KMS-11 (cell line): ENCODE data around the gene PPARG.

Source experiments
- H2AFZ ChIP-seq: fragments of 200-600 bp; sonication (generic); 2 replicates; pipeline ENCODE4 v1.6.1; 2016; ENCODE audit warnings: antibody characterized with exemption, mixed run types, low read depth
- H3K27ac ChIP-seq: fragments of 200-600 bp; sonication (generic); 2 replicates; pipeline ENCODE4 v1.6.1; 2016; ENCODE audit warnings: mild to moderate bottlenecking, mixed run types
- H3K27me3 ChIP-seq: fragments of 200-600 bp; sonication (generic); 2 replicates; pipeline ENCODE4 v1.6.1; 2017; ENCODE audit warnings: mild to moderate bottlenecking, low read depth, mixed run types, moderate library complexity; ENCODE audit not compliant: insufficient read depth
- H3K36me3 ChIP-seq: fragments of 200-600 bp; sonication (generic); 2 replicates; pipeline ENCODE4 v1.6.1; 2017; ENCODE audit warnings: mild to moderate bottlenecking, mixed run types; ENCODE audit not compliant: insufficient read depth
- H3K4me1 ChIP-seq: fragments of 200-600 bp; sonication (generic); 2 replicates; pipeline ENCODE4 v1.6.1; 2016; ENCODE audit warnings: mild to moderate bottlenecking, low read depth, mixed run types; ENCODE audit not compliant: poor library complexity, severe bottlenecking
- H3K4me2 ChIP-seq: fragments of 200-600 bp; sonication (generic); 2 replicates; pipeline ENCODE4 v1.7.0; 2016; ENCODE audit warnings: mild to moderate bottlenecking, mixed run types
- H3K4me3 ChIP-seq: fragments of 200-600 bp; sonication (generic); IDR thresholded peaks from 2 replicates; pipeline ENCODE4 v1.6.1; 2017; ENCODE audit warnings: low read depth, low read length, mixed read lengths; ENCODE audit not compliant: insufficient read depth
- H3K79me2 ChIP-seq: fragments of 200-600 bp; sonication (generic); 2 replicates; pipeline ENCODE4 v1.6.1; 2016; ENCODE audit warnings: low read depth, mixed run types; ENCODE audit not compliant: insufficient read depth
- H3K9ac ChIP-seq: fragments of 200-600 bp; sonication (generic); 2 replicates; pipeline ENCODE4 v1.6.1; 2016; ENCODE audit warnings: mild to moderate bottlenecking, mixed run types
- H4K20me1 ChIP-seq: fragments of 200-600 bp; sonication (generic); 2 replicates; pipeline ENCODE4 v1.6.1; 2016; ENCODE audit warnings: mild to moderate bottlenecking, mixed run types; ENCODE audit not compliant: insufficient read depth
- TF ChIP-seq, protein P1 (sequence below): fragments of 200-600 bp; sonication (generic); conservative IDR thresholded peaks from 2 replicates; pipeline ENCODE4 v1.6.1; 2017; ENCODE audit warnings: low read depth, mild to moderate bottlenecking, antibody characterized with exemption, low read length, moderate library complexity, mixed read lengths

PPARG gene

DNA sequence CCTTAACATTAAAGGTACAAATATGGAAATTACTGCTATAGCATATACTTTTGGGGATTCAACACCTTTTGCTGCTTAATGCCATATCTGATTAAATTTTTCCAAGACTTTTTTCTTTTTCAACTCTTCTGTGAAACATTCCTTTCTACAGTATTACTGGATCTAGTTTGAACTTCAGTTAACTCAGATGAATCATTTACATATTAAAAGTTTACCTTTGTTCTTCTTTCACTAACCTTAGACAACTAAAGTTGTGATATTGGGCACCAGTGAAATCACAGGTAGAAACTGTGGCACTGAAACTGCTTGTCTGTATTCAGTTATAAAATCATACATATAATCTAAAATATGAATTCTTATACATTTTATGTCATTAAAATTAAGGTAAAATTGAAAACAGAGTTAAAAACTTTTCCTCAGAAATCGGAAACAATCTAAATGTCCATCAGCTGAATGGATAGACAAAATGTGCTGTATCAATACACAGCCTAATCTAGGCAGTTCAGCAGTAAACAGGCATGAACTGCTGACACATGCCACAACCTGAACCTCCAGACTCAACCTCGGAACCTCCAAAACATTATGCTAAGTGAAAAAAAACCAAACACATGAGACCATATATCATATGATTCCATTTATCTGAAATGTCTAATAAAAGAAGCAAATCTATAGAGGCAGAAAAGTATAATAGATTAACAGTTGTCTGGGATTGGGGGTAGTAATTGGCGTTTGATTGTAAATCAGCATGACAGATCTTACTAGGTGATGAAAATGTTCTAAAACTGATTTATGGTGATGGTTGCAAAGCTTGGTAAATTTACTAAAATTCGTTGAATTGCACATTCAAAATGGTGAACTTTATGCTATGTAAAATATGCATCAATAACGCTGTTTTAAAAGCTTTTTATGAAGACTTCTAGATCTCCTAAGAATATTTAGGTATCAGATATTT is 50.0 kb downstream of the PPARG start:
- Histone ChIP-seq H3K9ac (no peak overlapping the region), H4K20me1 (no peaks in the 10 kb centered on the region), H3K27ac (no peak overlapping the region), H3K27me3 (no peaks in the 10 kb centered on the region), H2AFZ (no peak overlapping the region), H3K4me3 (no peak overlapping the region), H3K79me2 (no peaks in the 10 kb centered on the region), H3K36me3 (no peaks in the 10 kb centered on the region), H3K4me2 (no peak overlapping the region), H3K4me1 (no peaks in the 10 kb centered on the region)
- TF ChIP-seq, protein P1, sequence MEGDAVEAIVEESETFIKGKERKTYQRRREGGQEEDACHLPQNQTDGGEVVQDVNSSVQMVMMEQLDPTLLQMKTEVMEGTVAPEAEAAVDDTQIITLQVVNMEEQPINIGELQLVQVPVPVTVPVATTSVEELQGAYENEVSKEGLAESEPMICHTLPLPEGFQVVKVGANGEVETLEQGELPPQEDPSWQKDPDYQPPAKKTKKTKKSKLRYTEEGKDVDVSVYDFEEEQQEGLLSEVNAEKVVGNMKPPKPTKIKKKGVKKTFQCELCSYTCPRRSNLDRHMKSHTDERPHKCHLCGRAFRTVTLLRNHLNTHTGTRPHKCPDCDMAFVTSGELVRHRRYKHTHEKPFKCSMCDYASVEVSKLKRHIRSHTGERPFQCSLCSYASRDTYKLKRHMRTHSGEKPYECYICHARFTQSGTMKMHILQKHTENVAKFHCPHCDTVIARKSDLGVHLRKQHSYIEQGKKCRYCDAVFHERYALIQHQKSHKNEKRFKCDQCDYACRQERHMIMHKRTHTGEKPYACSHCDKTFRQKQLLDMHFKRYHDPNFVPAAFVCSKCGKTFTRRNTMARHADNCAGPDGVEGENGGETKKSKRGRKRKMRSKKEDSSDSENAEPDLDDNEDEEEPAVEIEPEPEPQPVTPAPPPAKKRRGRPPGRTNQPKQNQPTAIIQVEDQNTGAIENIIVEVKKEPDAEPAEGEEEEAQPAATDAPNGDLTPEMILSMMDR, result no peak

DNA sequence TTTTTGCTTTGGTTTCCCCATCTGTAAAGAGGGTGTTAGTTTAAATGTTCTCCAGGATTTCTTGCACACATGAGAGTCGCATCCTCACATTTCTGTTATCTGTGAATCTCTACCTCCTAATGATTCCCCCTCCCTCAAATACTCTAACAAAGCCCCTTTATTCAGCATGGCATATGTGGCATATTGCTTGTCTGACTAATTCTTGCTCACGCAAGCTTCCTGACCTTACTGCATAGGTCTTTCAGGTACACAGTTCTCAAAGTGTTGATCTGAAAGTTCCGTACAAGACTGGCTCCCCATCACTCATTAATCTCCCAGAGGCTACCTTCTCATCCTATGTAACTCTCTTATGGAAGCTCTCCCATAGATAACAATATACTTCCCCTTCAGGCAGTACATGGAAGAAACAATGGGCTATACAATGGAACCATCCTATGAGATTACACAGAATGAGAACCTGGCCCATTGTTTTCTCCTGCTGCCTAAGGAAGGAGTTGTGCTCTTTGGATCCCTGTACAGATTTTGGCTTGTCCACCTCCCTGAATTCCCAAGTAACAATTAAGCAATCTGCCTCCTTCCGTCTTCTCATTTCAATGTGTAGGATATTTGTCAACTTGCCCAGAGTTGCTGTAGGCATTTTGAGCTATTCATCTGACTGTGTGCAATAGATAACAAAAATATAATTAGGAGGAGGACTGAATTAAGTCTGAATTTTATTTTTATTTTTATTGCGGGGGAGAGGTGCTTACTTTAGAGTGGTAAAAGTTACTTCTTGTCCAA is 51.0 kb downstream of the PPARG start:
- Histone ChIP-seq H3K79me2 (no peaks in the 10 kb centered on the region), H3K36me3 (no peaks in the 10 kb centered on the region), H3K4me2 (no peak overlapping the region), H3K4me3 (no peak overlapping the region), H3K4me1 (no peaks in the 10 kb centered on the region), H3K9ac (no peak overlapping the region), H2AFZ (no peak overlapping the region), H4K20me1 (no peaks in the 10 kb centered on the region), H3K27me3 (no peaks in the 10 kb centered on the region), H3K27ac (no peak overlapping the region)
- TF ChIP-seq, protein P1, result no peak

DNA sequence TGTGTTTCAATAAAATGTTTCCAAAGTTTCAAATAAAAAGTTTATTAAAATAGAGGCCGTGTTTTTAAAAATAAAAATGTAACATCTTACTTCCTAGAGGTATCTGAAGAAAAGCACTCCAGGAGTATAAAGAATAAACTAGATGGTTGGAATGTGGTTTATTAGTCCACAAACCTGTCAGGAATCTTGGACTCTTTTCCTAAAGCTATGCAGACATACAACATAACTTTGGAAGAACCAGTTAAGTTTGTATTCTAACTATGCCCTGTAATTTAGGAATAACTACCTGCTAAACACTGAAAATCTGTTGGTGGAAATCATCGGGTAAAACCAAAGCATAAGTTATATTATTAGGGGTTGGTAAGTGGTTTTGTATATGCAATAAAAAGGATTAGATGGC is 51.6 kb downstream of the PPARG start:
- TF ChIP-seq, protein P1, result no peak
- H3K4me3 ChIP-seq, result no peak overlapping the region

DNA sequence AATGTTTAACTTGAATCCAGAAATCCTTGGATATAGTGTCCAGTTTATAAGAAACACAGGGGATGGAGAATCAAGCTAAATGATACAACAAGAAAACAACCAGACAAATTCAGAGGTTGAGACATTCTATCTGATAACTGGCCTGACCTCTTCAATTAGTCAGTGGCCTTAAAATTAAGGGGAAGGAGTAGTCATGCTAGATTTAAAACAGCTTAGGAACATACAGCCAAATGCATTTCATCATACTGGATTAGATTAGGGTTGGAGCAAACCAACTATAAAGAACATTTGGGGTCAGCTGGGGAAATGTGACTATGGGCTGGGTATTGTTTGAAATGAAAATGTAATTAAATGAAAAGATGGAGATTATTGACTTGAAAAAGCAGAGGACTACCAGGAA is 53.3 kb downstream of the PPARG start:
- Histone ChIP-seq H3K4me3 (no peak overlapping the region), H3K4me1 (no peaks in the 10 kb centered on the region), H3K4me2 (no peak overlapping the region), H3K27ac (no peak overlapping the region), H2AFZ (no peak overlapping the region), H3K36me3 (no peaks in the 10 kb centered on the region), H3K79me2 (no peaks in the 10 kb centered on the region), H3K9ac (no peak overlapping the region), H3K27me3 (no peaks in the 10 kb centered on the region), H4K20me1 (no peaks in the 10 kb centered on the region)
- TF ChIP-seq, protein P1, result no peak

More for the DNA sequence above, 51.6 kb downstream of the PPARG start:
- Histone ChIP-seq H3K27ac (no peak overlapping the region), H3K27me3 (no peaks in the 10 kb centered on the region), H3K4me2 (no peak overlapping the region), H3K36me3 (no peaks in the 10 kb centered on the region), H4K20me1 (no peaks in the 10 kb centered on the region), H3K4me1 (no peaks in the 10 kb centered on the region), H2AFZ (no peak overlapping the region), H3K9ac (no peak overlapping the region), H3K79me2 (no peaks in the 10 kb centered on the region)
